ENCODE measurements around the gene ABHD1.
"Not testable (repeated sequence)": the region's sequence is repeated elsewhere in the genome, so short reads cannot be mapped to it uniquely, and the experiment has no call there.

Gene ABHD1

GRCh38 chr2:27123302-27124150 lies at the start of gene ABHD1:
Gene ABHD1, plus strand, starts transcription at chr2:27123815. Its CDS starts 134 bp downstream, at chr2:27123949.
- DNase-seq (ENCODE audit: low spot score): peak; percentile 74

GRCh38 chr2:27074738-27075565 lies 48.7 kb upstream of the ABHD1 start:
- no peak for DNase-seq (ENCODE audit: low spot score)

- DNase-seq (ENCODE audit: low spot score): not testable (repeated sequence)
Measured at GRCh38 chr2:27075566-27075871, 48.1 kb upstream of the ABHD1 start.

- DNase-seq (ENCODE audit: low spot score): no peak
Measured at GRCh38 chr2:27076323-27076722, 47.3 kb upstream of the ABHD1 start.

- no peak for DNase-seq (ENCODE audit: low spot score)
Measured at GRCh38 chr2:27077231-27077630, 46.4 kb upstream of the ABHD1 start.

- peak; percentile 95 for DNase-seq (ENCODE audit: low spot score)
Measured at GRCh38 chr2:27078267-27079194, 45.1 kb upstream of the ABHD1 start, which contains the start of gene EMILIN1. Gene EMILIN1, plus strand, starts transcription at chr2:27078615. Its CDS starts 451 bp downstream, at chr2:27079066.

GRCh38 chr2:27079233-27080139 lies 44.1 kb upstream of the ABHD1 start:
- DNase-seq (ENCODE audit: low spot score): peak; percentile 44

- DNase-seq (ENCODE audit: low spot score): no peak
Measured at GRCh38 chr2:27080140-27080469, 43.5 kb upstream of the ABHD1 start.

- DNase-seq (ENCODE audit: low spot score): no peak
Measured at GRCh38 chr2:27080603-27080936, 43.0 kb upstream of the ABHD1 start.

- no peak for DNase-seq (ENCODE audit: low spot score)
Measured at GRCh38 chr2:27081984-27082772, 41.4 kb upstream of the ABHD1 start.

- DNase-seq (ENCODE audit: low spot score): no peak
Measured at GRCh38 chr2:27082773-27083409, 40.7 kb upstream of the ABHD1 start.

GRCh38 chr2:27083410-27084296 lies 40.0 kb upstream of the ABHD1 start:
- no peak for DNase-seq (ENCODE audit: low spot score)

GRCh38 chr2:27084297-27085061 lies 39.1 kb upstream of the ABHD1 start:
- DNase-seq (ENCODE audit: low spot score): no peak

GRCh38 chr2:27085062-27085672 lies 38.4 kb upstream of the ABHD1 start:
- no peak for DNase-seq (ENCODE audit: low spot score)

- DNase-seq (ENCODE audit: low spot score): peak; percentile 76
Measured at GRCh38 chr2:27085673-27086089, 37.9 kb upstream of the ABHD1 start.

GRCh38 chr2:27086090-27086723 lies 37.4 kb upstream of the ABHD1 start:
- DNase-seq (ENCODE audit: low spot score): peak; percentile 99

Data from GM03348 (cell line).